HEK293 (cell line): ENCODE measurements around the gene CYB5R3.

ENCODE experiments used
- CTCF ChIA-PET: fragments of 350-600 bp; formaldehyde crosslinking; extraction: SDS; loops from one replicate; lab custom pipeline; 2021; ENCODE audit warnings: antibody characterized with exemption; lab: Yijun Ruan, JAX
- POLR2A ChIA-PET: fragments of 300-600 bp; formaldehyde crosslinking; extraction: SDS; loops from one replicate; lab custom pipeline; 2020; ENCODE audit warnings: antibody characterized with exemption, inconsistent platforms; lab: Yijun Ruan, JAX
- H3K27ac ChIP-seq: fragments of 200-500 bp; sonication (Bioruptor generic); 2 replicates; pipeline ENCODE4 v1.5.1; 2014; ENCODE audit warnings: low read depth, low read length, control low read depth, inconsistent platforms; ENCODE audit errors: extremely low read depth
- H3K36me3 ChIP-seq, 2 experiments: fragments of 200-500 bp in 1 of 2; sonication (Bioruptor generic) in 1 of 2; 1 replicate in 1 of 2; 2 replicates in 1 of 2; pipeline ENCODE4 v1.5.1; 2014 to 2017; ENCODE audit warnings: inconsistent platforms in 2 of 2, low read length in 2 of 2; ENCODE audit not compliant: control insufficient read depth in 2 of 2, insufficient read depth in 1 of 2
- H3K4me1 ChIP-seq: fragments of 200-500 bp; sonication (Bioruptor generic); 2 replicates; pipeline ENCODE4 v1.5.1; 2014; ENCODE audit warnings: mild to moderate bottlenecking, low read length, inconsistent platforms; ENCODE audit not compliant: control insufficient read depth, insufficient read depth
- H3K4me3 ChIP-seq: 2 replicates; pipeline ENCODE4 v1.5.1; 2011; ENCODE audit warnings: low read depth, mild to moderate bottlenecking, control low read depth, low read length, moderate library complexity
- H3K9me3 ChIP-seq: fragments of 200-500 bp; sonication (Bioruptor generic); 2 replicates; pipeline ENCODE4 v1.5.1; 2014; ENCODE audit warnings: low read depth, low read length, inconsistent platforms; ENCODE audit not compliant: control insufficient read depth, insufficient read depth
- GFI1B ChIP-seq: fragments of 450-650 bp; formaldehyde crosslinking; IDR thresholded peaks from 2 replicates; pipeline ENCODE4 v1.5.1; 2016; ENCODE audit warnings: missing biosample characterization, missing genetic modification characterization
- GLIS1 ChIP-seq: fragments of 450-650 bp; formaldehyde crosslinking; IDR thresholded peaks from 2 replicates; pipeline ENCODE4 v1.5.1; 2016; ENCODE audit warnings: missing biosample characterization, missing genetic modification characterization
- GLIS2 ChIP-seq: fragments of 450-650 bp; formaldehyde crosslinking; IDR thresholded peaks from 2 replicates; pipeline ENCODE4 v1.5.1; 2016; ENCODE audit warnings: missing biosample characterization, missing genetic modification characterization
- OSR2 ChIP-seq: fragments of 450-650 bp; formaldehyde crosslinking; IDR thresholded peaks from 2 replicates; pipeline ENCODE4 v1.5.1; 2016; ENCODE audit warnings: missing biosample characterization, missing genetic modification characterization
- SETDB1 ChIP-seq: IDR thresholded peaks from one replicate; pipeline ENCODE4 v1.6.1; 2017; ENCODE audit warnings: mild to moderate bottlenecking, low read length, moderate library complexity, mixed read lengths; ENCODE audit not compliant: insufficient read length
- ZFHX2 ChIP-seq: fragments of 450-650 bp; formaldehyde crosslinking; conservative IDR thresholded peaks from 2 replicates; pipeline ENCODE4 v1.5.1; 2016; ENCODE audit warnings: missing biosample characterization, missing genetic modification characterization
- ZFP69B ChIP-seq: fragments of 450-650 bp; formaldehyde crosslinking; IDR thresholded peaks from 2 replicates; pipeline ENCODE4 v1.5.1; 2016; ENCODE audit warnings: missing biosample characterization, missing genetic modification characterization
- ZIC2 ChIP-seq: fragments of 450-650 bp; formaldehyde crosslinking; IDR thresholded peaks from 2 replicates; pipeline ENCODE4 v1.5.1; 2016; ENCODE audit warnings: missing biosample characterization, missing genetic modification characterization
- ZNF10 ChIP-seq: fragments of 450-650 bp; formaldehyde crosslinking; IDR thresholded peaks from 2 replicates; pipeline ENCODE4 v1.5.1; 2017; ENCODE audit warnings: missing biosample characterization, missing genetic modification characterization
- ZNF19 ChIP-seq: fragments of 450-650 bp; formaldehyde crosslinking; IDR thresholded peaks from 2 replicates; pipeline ENCODE4; 2016; ENCODE audit warnings: missing biosample characterization, missing genetic modification characterization, low read depth
- ZNF211 ChIP-seq: fragments of 450-650 bp; formaldehyde crosslinking; IDR thresholded peaks from 2 replicates; pipeline ENCODE4 v1.5.1; 2016; ENCODE audit warnings: low read depth, missing biosample characterization, missing genetic modification characterization
- ZNF239 ChIP-seq: fragments of 450-650 bp; formaldehyde crosslinking; IDR thresholded peaks from 2 replicates; pipeline ENCODE4 v1.5.1; 2016; ENCODE audit warnings: missing biosample characterization, missing genetic modification characterization
- ZNF302 ChIP-seq: fragments of 450-650 bp; formaldehyde crosslinking; IDR thresholded peaks from 2 replicates; pipeline ENCODE4 v1.5.1; 2016; ENCODE audit warnings: missing biosample characterization, missing genetic modification characterization, low read depth
- ZNF394 ChIP-seq: fragments of 450-650 bp; formaldehyde crosslinking; IDR thresholded peaks from 2 replicates; pipeline ENCODE4 v1.5.1; 2016; ENCODE audit warnings: missing biosample characterization, missing genetic modification characterization, mild to moderate bottlenecking, moderate library complexity, borderline replicate concordance
- ZNF549 ChIP-seq: fragments of 450-650 bp; IDR thresholded peaks from 2 replicates; pipeline ENCODE4 v1.5.1; 2018; ENCODE audit warnings: missing biosample characterization, missing genetic modification characterization, mild to moderate bottlenecking, inconsistent platforms, moderate library complexity
- ZNF585B ChIP-seq: fragments of 450-650 bp; formaldehyde crosslinking; IDR thresholded peaks from 2 replicates; pipeline ENCODE4 v1.5.1; 2016; ENCODE audit warnings: missing biosample characterization, missing genetic modification characterization
- ZNF654 ChIP-seq: fragments of 450-650 bp; formaldehyde crosslinking; IDR thresholded peaks from 2 replicates; pipeline ENCODE4 v1.5.1; 2016; ENCODE audit warnings: low read depth, missing biosample characterization, missing genetic modification characterization
- TF ChIP-seq, protein P1 (sequence below): fragments of 450-650 bp; formaldehyde crosslinking; IDR thresholded peaks from 2 replicates; pipeline ENCODE4 v1.5.1; 2016; ENCODE audit warnings: missing biosample characterization, missing genetic modification characterization
- TF ChIP-seq, protein P2 (sequence below): fragments of 450-650 bp; formaldehyde crosslinking; conservative IDR thresholded peaks from 2 replicates; pipeline ENCODE4 v1.5.1; 2016; ENCODE audit warnings: low read depth, missing biosample characterization, missing genetic modification characterization
- TF ChIP-seq, protein P3 (sequence below): fragments of 450-650 bp; formaldehyde crosslinking; IDR thresholded peaks from 2 replicates; pipeline ENCODE4 v1.5.1; 2016; ENCODE audit warnings: missing biosample characterization, missing genetic modification characterization
- TF ChIP-seq, protein P4 (sequence below): fragments of 450-650 bp; formaldehyde crosslinking; IDR thresholded peaks from 2 replicates; pipeline ENCODE4 v1.5.1; 2016; ENCODE audit warnings: missing biosample characterization, missing genetic modification characterization

The CYB5R3 gene

DNA sequence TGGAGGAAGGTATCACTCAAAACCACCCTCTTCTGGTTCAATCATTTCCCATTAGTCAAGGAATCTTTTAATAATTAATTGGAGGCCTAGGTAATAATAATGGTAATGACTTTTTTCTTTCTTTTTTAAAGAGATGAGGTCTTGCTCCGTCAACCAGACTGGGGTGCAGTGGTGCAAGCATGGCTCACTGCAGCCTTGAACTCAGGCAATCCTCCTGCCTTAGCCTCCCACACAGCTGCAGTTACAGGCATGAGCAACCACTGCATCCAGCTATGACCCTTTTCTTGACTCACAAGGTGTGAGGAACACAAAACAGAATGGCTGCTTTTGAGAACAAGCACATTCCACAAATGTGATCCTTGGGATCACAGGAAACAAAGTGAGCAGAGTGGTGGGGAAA, 38.1 kb downstream of the CYB5R3 start:
- ChIA-PET POLR2A (interaction anchor here (2.9 kb wide), 1 partner anchor 42 kb away, joined by 12 read pairs; no protein-coding TSS in a partner anchor), CTCF (interaction anchor here (0.6 to 3.7 kb wide), 4 partner anchors 11 to 851 kb away, joined by 3 to 23 read pairs (median 4); no protein-coding TSS in a partner anchor)
- Histone ChIP-seq H3K9me3 (no peaks in the 10 kb centered on the region), H3K36me3 (peaks cover 12 to 52% of the 10 kb centered on the region in 2 experiments), H3K27ac (no peak overlapping the region), H3K4me1 (peaks cover 10% of the 10 kb centered on the region; the same call in 1 of the 2 replicates), H3K4me3 (no peak overlapping the region)
- TF ChIP-seq, protein P1, sequence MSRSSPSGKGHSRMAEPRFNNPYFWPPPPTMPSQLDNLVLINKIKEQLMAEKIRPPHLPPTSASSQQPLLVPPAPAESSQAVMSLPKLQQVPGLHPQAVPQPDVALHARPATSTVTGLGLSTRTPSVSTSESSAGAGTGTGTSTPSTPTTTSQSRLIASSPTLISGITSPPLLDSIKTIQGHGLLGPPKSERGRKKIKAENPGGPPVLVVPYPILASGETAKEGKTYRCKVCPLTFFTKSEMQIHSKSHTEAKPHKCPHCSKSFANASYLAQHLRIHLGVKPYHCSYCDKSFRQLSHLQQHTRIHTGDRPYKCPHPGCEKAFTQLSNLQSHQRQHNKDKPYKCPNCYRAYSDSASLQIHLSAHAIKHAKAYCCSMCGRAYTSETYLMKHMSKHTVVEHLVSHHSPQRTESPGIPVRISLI (tag by site-specific recombination) = no peak
- 0 out of 2 replicates have a peak, but pooled peaks have one; percentile 24 for TF ChIP-seq ZFHX2 (tag by site-specific recombination)

DNA sequence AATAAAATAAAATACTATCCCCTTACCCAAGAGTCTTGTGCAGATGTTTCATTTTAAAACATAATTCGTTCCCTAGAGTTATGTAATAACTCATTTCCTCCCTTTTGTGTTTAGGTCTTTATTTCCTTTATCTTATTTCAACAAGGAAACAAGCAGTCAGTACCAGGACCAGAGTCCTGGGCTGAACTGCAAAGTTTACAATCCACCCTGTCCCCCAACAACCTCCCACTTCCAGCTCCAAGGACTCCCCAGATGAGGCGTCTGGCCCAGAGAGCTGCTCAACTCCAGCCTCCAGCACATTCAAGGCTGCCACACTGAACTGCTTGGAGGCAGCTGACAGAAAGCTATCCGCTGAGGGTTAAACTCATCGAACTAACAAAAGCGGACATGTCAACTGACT, 39.0 kb downstream of the CYB5R3 start:
- Histone ChIP-seq H3K9me3 (no peaks in the 10 kb centered on the region), H3K4me3 (no peak overlapping the region), H3K4me1 (peaks cover 10% of the 10 kb centered on the region; the same call in 1 of the 2 replicates), H3K27ac (no peak overlapping the region), H3K36me3 (peaks cover 18 to 59% of the 10 kb centered on the region in 2 experiments)
- ChIA-PET POLR2A (interaction anchor here (2.9 kb wide), 1 partner anchor 42 kb away, joined by 12 read pairs; no protein-coding TSS in a partner anchor), CTCF (interaction anchor here (0.6 to 3.7 kb wide), 5 partner anchors 12 to 850 kb away, joined by 3 to 23 read pairs (median 4); no protein-coding TSS in a partner anchor)
- no peak for TF ChIP-seq ZNF211 (tag by site-specific recombination)
- no peak for TF ChIP-seq GFI1B (tag by site-specific recombination)
- no peak for TF ChIP-seq ZNF19 (tag by site-specific recombination)
- TF ChIP-seq ZNF549 (tag by site-specific recombination) = no peak
- TF ChIP-seq OSR2 (tag by site-specific recombination) = no peak
- TF ChIP-seq, protein P1 (tag by site-specific recombination) = no peak

DNA sequence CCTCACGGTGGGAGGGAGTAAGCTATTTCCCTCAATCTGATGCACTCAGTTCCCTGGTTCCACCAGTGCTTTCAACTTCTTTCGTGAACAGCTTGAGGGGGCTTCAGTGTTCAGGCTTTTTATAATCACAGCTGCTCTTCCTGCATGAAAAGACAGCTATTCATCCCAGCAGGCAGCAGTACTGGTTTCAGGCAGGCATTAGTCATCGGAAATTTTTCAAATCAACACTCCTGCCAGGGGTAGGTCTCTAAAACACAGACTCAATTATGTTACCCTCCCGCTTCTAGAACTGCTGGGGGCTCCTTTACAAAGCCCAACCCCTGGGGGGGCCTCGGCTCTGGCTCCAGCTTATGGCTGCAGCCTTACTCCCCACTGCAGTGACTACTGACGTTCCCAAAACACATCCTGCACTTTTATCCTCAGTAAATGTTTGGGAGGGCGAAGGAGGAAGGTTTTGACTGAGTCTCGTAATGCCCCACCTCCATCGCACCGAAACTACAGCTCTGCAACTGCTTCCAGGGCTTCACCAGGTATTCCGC, 40.3 kb downstream of the CYB5R3 start:
- POLR2A ChIA-PET = no interaction called here
- H3K9me3 ChIP-seq = no peaks in the 10 kb centered on the region
- H3K27ac ChIP-seq = no peak overlapping the region
- H3K4me3 ChIP-seq = no peak overlapping the region
- peaks cover 10% of the 10 kb centered on the region; the same call in 1 of the 2 replicates for H3K4me1 ChIP-seq
- peaks cover 22 to 70% of the 10 kb centered on the region in 2 experiments for H3K36me3 ChIP-seq
- CTCF ChIA-PET = interaction anchor here (0.6 to 0.7 kb wide), 2 partner anchors 48 to 210 kb away, joined by 3 read pairs; no protein-coding TSS in a partner anchor
- TF ChIP-seq, protein P2, sequence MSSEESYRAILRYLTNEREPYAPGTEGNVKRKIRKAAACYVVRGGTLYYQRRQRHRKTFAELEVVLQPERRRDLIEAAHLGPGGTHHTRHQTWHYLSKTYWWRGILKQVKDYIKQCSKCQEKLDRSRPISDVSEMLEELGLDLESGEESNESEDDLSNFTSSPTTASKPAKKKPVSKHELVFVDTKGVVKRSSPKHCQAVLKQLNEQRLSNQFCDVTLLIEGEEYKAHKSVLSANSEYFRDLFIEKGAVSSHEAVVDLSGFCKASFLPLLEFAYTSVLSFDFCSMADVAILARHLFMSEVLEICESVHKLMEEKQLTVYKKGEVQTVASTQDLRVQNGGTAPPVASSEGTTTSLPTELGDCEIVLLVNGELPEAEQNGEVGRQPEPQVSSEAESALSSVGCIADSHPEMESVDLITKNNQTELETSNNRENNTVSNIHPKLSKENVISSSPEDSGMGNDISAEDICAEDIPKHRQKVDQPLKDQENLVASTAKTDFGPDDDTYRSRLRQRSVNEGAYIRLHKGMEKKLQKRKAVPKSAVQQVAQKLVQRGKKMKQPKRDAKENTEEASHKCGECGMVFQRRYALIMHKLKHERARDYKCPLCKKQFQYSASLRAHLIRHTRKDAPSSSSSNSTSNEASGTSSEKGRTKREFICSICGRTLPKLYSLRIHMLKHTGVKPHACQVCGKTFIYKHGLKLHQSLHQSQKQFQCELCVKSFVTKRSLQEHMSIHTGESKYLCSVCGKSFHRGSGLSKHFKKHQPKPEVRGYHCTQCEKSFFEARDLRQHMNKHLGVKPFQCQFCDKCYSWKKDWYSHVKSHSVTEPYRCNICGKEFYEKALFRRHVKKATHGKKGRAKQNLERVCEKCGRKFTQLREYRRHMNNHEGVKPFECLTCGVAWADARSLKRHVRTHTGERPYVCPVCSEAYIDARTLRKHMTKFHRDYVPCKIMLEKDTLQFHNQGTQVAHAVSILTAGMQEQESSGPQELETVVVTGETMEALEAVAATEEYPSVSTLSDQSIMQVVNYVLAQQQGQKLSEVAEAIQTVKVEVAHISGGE = no peak
- TF ChIP-seq GLIS1 (tag by site-specific recombination) (peak; percentile 45; the same call in 1 of the 2 replicates), ZNF394 (no peak), GLIS2 (tag by site-specific recombination) (peak; percentile 47), ZNF585B (no peak), ZIC2 (tag by site-specific recombination) (peak; percentile 78), SETDB1 (no peak), ZNF239 (no peak), ZNF10 (tag by site-specific recombination) (no peak), ZFP69B (tag by site-specific recombination) (no peak), ZNF654 (no peak), ZNF302 (tag by site-specific recombination) (no peak)
- TF ChIP-seq, protein P3, sequence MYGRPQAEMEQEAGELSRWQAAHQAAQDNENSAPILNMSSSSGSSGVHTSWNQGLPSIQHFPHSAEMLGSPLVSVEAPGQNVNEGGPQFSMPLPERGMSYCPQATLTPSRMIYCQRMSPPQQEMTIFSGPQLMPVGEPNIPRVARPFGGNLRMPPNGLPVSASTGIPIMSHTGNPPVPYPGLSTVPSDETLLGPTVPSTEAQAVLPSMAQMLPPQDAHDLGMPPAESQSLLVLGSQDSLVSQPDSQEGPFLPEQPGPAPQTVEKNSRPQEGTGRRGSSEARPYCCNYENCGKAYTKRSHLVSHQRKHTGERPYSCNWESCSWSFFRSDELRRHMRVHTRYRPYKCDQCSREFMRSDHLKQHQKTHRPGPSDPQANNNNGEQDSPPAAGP = no peak
- TF ChIP-seq, protein P4, sequence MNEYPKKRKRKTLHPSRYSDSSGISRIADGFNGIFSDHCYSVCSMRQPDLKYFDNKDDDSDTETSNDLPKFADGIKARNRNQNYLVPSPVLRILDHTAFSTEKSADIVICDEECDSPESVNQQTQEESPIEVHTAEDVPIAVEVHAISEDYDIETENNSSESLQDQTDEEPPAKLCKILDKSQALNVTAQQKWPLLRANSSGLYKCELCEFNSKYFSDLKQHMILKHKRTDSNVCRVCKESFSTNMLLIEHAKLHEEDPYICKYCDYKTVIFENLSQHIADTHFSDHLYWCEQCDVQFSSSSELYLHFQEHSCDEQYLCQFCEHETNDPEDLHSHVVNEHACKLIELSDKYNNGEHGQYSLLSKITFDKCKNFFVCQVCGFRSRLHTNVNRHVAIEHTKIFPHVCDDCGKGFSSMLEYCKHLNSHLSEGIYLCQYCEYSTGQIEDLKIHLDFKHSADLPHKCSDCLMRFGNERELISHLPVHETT (tag by site-specific recombination) = no peak
